Placental pericyte (primary cell): Measurements from ENCODE around the gene CATSPER2. TPM values are rescaled to one million over a fixed set of nuclear protein-coding genes. Genes with fewer than 3 reads are reported as not detected.

Experiments
- small RNA-seq: library from RNA; depleted of rRNA; stranded (forward); fragments of <200 nt; gene quantifications from one replicate; pipeline ENCODE3, GENCODE V24; 2012; ENCODE audit warnings: low replicate concordance
- total RNA-seq: library from RNA; depleted of rRNA; stranded (reverse); fragments of >200 nt; gene quantifications from 2 replicates; pipeline ENCODE4 v1.2.3, GENCODE V29; 2012

CATSPER2 gene
- total RNA-seq, result 0.72 and 1.5 TPM in 2 replicates

DNA sequence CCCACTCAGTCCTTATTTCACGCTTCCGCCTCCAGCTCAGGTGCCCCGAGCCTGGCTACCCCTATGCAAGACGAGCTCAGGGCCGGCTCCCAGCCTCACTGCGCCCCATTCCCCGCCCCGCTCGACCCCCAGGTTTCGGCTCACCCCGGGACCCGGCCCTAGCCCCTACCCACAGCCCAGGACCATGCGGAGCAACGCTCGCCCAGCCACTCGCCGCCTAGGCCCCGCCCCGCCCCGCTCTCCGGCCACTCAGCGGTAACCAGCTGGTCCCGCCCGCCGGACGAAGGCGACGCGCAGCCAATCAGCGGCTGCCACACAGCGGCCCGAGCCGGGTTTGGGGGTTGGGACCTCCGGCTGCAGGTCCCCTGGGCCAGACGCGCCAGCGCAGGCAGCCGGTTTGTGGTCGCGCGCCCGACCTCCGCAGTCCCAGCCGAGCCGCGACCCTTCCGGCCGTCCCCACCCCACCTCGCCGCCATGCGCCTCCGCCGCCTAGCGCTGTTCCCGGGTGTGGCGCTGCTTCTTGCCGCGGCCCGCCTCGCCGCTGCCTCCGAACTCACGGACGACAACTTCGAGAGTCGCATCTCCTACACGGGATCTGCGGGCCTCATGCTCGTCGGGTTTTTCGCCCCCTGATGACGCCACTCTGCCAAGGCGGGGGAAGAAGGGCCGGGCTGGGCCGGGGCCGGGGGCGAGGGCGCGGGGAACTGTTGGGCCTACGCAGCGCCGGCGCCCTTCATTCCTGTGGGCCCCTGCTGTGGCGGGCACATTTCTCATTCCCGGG, at the start of gene CATSPER2:
CATSPER2 (minus strand) TSS at position 196 of the 781 bp plus-strand sequence. CDS start 783 bp downstream, outside the sequence.

DNA sequence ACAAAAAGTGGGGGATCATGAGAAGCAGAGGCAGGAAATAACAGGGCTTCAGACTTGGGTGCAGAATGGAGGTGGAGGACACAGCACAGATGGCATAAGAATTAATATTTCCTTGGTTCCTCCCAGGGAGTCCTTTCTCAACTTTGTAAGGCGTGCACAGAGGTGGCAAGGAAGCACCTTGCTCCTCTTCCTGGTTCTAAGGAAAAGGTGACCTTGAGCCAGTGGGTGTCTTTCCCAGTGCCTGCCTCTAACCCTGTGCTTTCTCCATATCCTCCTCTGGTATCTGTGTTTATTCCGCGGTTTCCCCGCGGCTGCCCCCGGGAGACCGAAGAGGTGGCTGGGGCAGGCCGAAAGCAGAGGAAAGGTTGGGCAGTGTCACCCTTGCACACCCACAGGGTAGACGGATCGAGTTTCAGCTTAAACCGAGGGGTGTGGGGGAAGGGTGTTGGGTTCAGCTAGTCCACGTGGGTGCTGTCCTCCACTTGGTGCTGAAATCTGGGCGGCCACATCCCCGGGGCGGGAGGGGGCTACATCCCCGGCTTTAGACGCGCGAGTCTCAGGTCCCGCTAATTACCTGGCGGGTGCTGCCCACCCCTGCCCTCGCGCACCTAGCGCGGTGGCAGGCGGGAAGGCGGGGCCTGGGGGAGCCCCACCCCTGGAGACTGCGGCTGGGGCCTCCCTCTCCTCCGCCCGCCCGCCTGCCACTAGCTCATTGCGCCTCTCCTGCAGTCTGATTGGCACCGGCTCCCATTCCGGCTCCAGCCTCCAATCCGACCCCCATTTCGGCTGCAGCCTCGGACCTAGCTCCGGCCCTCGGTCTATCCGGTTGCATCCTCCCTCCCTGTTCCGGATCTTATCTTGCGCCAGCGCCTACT, 44.7 kb upstream of the CATSPER2 start, which contains the start of gene CKMT1A:
CKMT1A (plus strand) TSS at position 712 of the 875 bp plus-strand sequence. CDS start 192 bp downstream, outside the sequence.

DNA sequence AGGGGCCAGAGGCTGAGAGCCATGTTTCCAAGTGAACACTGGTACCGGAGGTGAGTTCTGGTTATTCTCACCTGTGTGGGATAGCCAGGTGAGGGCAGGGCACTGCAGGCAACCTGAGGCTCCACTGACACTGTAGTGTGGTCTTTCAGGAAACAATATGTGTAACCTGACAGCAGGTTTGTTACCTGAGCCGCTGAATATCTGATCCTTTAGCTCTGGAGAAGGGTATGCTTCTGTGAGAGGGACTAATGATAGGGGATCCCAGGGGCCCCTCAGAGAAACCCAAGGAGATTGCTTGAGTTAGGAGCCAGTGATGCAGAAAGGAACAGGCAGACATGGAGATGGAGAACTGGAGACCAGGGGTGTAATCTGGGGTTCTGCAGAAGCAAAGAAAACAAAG, 29.9 kb downstream of the CATSPER2 start, which contains the start of gene STRC:
STRC (minus strand) TSS at position 101 of the 400 bp plus-strand sequence; CDS start at position 23, 78 bp downstream.

DNA sequence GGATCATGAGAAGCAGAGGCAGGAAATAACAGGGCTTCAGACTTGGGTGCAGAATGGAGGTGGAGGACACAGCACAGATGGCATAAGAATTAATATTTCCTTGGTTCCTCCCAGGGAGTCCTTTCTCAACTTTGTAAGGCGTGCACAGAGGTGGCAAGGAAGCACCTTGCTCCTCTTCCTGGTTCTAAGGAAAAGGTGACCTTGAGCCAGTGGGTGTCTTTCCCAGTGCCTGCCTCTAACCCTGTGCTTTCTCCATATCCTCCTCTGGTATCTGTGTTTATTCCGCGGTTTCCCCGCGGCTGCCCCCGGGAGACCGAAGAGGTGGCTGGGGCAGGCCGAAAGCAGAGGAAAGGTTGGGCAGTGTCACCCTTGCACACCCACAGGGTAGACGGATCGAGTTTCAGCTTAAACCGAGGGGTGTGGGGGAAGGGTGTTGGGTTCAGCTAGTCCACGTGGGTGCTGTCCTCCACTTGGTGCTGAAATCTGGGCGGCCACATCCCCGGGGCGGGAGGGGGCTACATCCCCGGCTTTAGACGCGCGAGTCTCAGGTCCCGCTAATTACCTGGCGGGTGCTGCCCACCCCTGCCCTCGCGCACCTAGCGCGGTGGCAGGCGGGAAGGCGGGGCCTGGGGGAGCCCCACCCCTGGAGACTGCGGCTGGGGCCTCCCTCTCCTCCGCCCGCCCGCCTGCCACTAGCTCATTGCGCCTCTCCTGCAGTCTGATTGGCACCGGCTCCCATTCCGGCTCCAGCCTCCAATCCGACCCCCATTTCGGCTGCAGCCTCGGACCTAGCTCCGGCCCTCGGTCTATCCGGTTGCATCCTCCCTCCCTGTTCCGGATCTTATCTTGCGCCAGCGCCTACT, 55.1 kb downstream of the CATSPER2 start, which contains the start of gene CKMT1B:
CKMT1B (plus strand) TSS at position 700 of the 863 bp plus-strand sequence. CDS start 192 bp downstream, outside the sequence.

DNA sequence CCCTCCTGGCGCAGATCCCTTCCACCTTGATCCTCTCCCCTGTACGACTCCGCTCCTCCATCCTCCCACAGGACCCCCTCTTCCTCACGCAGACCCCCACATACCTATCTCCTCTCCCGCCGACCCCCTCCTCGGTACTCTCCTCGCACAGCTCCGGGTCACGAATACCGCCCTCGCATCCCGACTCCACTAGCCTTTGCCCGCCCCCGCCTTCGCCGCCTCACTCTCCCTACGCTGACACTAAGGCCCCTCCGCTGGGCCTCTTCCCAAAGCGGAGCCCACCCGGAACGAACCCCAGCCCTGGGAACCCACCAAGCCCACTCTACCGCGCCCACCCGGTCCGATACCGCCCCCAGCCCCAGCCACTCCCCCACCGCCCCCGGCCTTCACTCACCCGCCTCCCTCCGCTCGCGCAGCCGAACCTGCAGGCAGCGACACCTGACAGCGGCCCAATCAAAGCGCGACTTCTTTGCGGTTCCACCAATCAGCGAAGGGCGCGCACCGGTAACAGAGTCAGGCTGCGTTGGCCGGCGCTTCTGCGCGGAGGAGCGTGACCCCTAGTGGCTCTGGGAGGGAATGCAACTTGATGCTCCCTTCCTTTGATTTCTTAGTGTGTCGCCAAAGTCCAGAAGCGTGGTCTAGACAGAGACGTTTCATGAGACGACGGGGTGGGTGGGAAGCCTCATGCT, 58.7 kb downstream of the CATSPER2 start, which contains the start of gene PPIP5K1:
PPIP5K1 (minus strand) TSS at position 431 of the 689 bp plus-strand sequence. CDS start 5,704 bp downstream, outside the sequence.

Small RNAs within 50 kb of the gene (small RNA-seq; reads per million reads assigned to genes)
- gene PDIA3P2 (not detected), gene RNU6-554P (not detected), gene RNU6-610P (not detected)

Other genes with a start within 250 kb of the CATSPER2 start
- gene TP53BP1, start 155.7 kb downstream of the CATSPER2 start, total RNA-seq, result 73.1 and 81.0 TPM in 2 replicates
- gene MAP1A, start 131.2 kb downstream of the CATSPER2 start, total RNA-seq, result 39.2 and 102 TPM in 2 replicates
- 10.7 and 26.7 TPM in 2 replicates for gene PPIP5K1, start 58.6 kb downstream of the CATSPER2 start, total RNA-seq
- not detected in 2 replicates for gene CKMT1B, start 54.8 kb downstream of the CATSPER2 start, total RNA-seq
- gene STRC, start 30.0 kb downstream of the CATSPER2 start, total RNA-seq, result under 0.01 TPM in 1 of 2 replicates, not detected in the other
- not detected in 2 replicates for gene CKMT1A, start 45.0 kb upstream of the CATSPER2 start, total RNA-seq
- 140 and 471 TPM in 2 replicates for gene PDIA3, start 97.6 kb upstream of the CATSPER2 start, total RNA-seq
- 0.44 and 1.1 TPM in 2 replicates for gene ELL3, start 128.1 kb upstream of the CATSPER2 start, total RNA-seq
- gene SERF2, start 143.5 kb upstream of the CATSPER2 start, total RNA-seq, result 322 and 682 TPM in 2 replicates
- gene SERINC4, start 151.4 kb upstream of the CATSPER2 start, total RNA-seq, result not detected in 2 replicates
- gene HYPK, start 151.8 kb upstream of the CATSPER2 start, total RNA-seq, result 6.8 and 7.0 TPM in 2 replicates
- 10.7 and 21.2 TPM in 2 replicates for gene MFAP1, start 175.8 kb upstream of the CATSPER2 start, total RNA-seq
- 1.5 and 25.2 TPM in 2 replicates for gene WDR76, start 178.2 kb upstream of the CATSPER2 start, total RNA-seq